GM18907 (cell line): Measurements from ENCODE around the gene SPIRE2.
"Not testable (repeated sequence)": the region's sequence is repeated elsewhere in the genome, so short reads cannot be mapped to it uniquely, and the experiment has no call there.

Experiments
- ATAC-seq: cut with Tn5 transposase; IDR thresholded peaks from one replicate; pipeline ENCODE4 v1.9.1; 2021; ENCODE audit warnings: mild to moderate bottlenecking, moderate library complexity; ENCODE audit not compliant: unreplicated experiment

The SPIRE2 gene

DNA sequence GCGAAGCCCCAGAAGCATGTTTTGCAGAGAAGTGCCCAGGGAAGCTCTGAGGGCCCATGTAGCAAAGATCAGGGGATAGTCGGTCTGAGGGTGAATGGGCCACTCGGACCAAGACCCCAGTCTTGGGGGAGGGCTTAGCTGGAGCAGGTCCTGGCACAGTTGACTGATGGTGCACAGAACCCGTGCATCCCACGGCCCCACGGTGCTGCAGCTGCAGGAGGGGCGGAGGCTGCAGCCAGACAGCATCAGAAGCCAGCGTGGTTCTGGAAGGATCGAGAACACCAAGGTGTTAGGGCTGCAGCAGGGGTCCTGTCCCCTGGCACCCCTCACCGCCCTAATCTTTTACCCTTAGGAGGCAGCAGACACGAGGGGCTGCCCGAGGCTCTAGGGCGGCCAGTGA, 83.9 kb downstream of the SPIRE2 start:
- no peak for ATAC-seq

DNA sequence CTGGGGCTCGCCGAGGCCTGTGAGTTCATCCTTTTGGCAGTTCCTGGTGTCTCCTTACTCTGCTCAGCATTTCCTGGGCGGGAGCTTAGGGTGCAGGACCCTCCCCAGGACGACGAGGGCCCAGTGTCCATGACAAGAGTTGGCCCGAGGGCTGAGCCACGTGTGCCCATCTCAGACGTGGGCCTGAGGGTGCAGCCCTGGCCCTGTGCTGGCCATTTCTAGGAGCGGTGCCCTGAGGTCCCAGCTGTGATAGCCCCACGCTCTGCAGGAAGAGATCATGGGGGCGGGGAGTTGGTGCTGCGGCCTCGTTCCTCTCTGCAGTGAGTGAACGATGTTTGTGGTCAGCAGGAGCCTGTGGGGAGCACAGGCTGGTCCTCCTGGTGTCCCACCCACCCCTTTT, 84.4 kb downstream of the SPIRE2 start:
- no peak for ATAC-seq

- no peak for ATAC-seq
Measured at GRCh38 chr16:89913408-89914387, 85.4 kb downstream of the SPIRE2 start.

- not testable (repeated sequence) for ATAC-seq
Measured at GRCh38 chr16:89914642-89915285, 86.5 kb downstream of the SPIRE2 start.

DNA sequence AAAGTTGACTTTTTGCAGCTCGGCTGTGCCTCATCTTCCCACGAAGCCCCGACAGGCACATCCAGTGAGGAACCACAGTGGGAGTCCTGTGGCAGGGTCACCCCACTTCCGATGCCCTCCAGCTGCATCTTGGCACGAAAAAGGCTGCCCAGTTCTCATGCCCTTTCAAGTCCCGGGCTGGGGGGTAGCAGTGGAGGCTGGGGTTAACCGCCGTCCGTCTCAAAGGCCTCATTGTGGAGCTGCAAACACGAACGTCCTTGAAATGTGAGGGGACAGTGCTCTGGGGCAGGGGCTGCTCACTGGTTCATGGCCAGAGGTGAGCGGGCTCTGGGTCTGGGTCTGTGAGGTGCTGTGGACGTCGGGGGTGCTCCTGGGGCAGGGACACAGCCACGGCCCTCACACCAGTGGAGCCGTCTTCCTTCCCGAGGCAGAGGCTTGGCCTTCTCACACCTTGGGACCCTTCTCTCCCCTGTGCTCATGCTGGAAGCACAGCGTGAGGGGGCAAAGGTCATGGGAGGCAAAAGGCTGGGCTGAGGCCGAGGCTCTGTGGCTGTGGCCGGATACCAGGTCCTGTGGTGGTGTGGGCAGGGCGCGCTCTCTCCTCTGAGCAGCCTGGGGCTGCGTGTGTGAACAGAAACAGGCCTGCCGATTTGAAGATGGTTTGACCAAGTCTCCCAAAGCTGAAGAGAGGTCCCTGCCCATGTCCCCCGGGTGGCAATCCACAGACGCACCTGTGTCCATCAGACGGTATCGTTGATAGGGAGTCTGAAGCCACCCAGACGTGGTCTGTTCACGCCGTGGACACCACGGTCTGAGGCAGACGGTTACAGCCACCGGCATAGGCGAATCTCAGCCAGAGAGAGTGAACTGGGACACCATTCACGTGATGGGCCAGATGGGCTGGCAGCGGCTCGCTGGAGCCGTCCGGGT, 87.3 kb downstream of the SPIRE2 start:
- ATAC-seq: no peak

DNA sequence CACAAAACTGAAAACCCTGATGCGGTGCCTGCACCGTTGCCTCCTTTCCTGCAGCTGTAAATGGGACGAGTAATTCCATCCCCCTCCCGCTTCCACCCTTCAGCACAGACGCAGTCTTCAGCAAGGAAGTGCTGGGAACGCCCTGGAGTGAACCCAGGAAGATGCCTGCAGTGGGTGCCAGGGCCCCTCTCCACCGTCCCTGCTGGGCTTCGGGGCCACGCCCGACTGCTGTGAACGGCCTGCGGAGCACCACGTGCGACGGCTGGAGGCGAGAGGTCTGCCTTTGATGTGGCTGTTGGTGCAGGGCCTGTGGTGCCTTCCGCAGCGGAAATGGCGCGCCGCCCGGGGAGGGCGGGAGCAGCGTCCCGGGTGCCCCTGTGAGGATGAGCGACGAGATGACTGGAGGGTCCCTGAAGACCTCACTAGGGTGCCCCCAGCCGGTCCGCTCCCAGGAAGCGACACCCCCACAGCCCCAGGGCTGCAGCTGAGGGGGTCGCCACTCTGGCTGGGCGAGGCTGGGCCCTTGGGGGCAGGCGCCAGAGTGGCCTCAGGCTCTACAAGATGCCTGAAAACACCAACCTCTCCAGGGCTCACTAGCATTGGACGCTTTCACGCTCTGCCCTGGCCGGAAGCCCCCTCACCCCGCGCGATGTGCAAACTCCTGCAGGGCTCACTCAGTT, 89.6 kb downstream of the SPIRE2 start:
- ATAC-seq: peak; percentile 63

DNA sequence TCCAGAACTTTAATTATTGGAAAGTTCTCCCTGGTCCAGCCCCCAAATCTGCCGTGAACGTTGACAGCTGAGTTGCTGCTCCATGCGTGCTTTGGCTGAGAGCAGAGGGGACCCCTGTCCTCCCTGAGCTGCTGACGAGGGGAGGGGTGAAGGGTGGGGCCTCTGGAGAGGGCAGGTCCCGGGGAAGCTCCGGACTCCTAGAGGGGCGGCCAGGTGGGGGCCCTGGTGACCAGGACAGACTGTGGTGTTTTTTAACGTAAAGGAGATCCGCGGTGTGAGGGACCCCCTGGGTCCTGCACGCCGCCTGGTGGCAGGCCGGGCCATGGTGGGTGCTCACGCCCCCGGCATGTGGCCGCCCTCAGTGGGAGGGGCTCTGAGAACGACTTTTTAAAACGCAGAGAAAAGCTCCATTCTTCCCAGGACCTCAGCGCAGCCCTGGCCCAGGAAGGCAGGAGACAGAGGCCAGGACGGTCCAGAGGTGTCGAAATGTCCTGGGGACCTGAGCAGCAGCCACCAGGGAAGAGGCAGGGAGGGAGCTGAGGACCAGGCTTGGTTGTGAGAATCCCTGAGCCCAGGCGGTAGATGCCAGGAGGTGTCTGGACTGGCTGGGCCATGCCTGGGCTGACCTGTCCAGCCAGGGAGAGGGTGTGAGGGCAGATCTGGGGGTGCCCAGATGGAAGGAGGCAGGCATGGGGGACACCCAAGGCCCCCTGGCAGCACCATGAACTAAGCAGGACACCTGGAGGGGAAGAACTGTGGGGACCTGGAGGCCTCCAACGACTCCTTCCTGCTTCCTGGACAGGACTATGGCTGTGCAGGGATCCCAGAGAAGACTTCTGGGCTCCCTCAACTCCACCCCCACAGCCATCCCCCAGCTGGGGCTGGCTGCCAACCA, 90.4 kb downstream of the SPIRE2 start, which contains the start of gene MC1R:
TSS of gene MC1R (plus strand) at position 410 of the 895 bp plus-strand sequence. CDS start at position 807, 397 bp downstream.
- peak; percentile 20 for ATAC-seq

DNA sequence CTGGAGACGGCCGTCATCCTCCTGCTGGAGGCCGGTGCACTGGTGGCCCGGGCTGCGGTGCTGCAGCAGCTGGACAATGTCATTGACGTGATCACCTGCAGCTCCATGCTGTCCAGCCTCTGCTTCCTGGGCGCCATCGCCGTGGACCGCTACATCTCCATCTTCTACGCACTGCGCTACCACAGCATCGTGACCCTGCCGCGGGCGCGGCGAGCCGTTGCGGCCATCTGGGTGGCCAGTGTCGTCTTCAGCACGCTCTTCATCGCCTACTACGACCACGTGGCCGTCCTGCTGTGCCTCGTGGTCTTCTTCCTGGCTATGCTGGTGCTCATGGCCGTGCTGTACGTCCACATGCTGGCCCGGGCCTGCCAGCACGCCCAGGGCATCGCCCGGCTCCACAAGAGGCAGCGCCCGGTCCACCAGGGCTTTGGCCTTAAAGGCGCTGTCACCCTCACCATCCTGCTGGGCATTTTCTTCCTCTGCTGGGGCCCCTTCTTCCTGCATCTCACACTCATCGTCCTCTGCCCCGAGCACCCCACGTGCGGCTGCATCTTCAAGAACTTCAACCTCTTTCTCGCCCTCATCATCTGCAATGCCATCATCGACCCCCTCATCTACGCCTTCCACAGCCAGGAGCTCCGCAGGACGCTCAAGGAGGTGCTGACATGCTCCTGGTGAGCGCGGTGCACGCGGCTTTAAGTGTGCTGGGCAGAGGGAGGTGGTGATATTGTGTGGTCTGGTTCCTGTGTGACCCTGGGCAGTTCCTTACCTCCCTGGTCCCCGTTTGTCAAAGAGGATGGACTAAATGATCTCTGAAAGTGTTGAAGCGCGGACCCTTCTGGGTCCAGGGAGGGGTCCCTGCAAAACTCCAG, 91.5 kb downstream of the SPIRE2 start:
- ATAC-seq: no peak

DNA sequence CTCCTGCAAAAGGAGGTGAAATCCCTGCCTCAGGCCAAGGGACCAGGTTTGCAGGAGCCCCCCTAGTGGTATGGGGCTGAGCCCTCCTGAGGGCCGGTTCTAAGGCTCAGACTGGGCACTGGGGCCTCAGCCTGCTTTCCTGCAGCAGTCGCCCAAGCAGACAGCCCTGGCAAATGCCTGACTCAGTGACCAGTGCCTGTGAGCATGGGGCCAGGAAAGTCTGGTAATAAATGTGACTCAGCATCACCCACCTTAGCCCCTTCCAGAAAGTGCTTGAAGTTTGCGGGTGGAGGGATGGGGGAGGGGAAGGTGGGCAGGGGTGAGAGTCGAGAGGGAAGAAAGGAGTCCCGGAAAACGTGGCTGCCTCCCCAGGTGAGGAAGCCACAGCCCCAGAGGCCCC, 92.4 kb downstream of the SPIRE2 start:
- ATAC-seq: no peak
